NCI-H748 (cell line): Measurements from ENCODE around the gene GAGE10.

Source experiments
- DNase-seq: peaks from one replicate; lab custom pipeline; 2025; ENCODE audit not compliant: unreplicated experiment; lab: John Stamatoyannopoulos, UW

GAGE10 gene, protein sequence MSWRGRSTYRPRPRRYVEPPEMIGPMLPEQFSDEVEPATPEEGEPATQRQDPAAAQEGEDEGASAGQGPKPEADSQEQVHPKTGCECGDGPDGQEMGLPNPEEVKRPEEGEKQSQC

DNA sequence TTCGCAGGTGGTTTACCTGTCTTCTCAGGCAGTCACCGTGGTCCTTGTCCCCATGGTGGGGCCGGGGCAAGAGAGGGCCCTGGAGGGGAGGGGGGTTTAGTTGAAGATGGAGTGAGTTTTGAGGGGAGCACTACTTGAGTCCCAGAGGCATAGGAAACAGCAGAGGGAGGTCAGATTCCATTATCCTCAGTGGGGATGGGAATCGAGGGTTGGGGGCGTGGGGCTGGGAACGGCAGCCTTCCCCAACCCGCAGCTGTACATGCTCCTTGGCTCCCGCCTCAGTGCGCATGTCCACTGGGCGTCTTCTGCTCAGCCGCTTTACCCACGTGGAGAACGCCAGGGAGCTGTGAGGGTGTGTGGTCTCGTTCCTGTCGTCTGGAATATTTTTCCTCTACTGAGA lies at the start of gene GAGE10:
GAGE10 (plus strand) TSS at position 301 of the 400 bp plus-strand sequence. CDS start 1,214 bp downstream, outside the sequence.
- no peak for DNase-seq

DNA sequence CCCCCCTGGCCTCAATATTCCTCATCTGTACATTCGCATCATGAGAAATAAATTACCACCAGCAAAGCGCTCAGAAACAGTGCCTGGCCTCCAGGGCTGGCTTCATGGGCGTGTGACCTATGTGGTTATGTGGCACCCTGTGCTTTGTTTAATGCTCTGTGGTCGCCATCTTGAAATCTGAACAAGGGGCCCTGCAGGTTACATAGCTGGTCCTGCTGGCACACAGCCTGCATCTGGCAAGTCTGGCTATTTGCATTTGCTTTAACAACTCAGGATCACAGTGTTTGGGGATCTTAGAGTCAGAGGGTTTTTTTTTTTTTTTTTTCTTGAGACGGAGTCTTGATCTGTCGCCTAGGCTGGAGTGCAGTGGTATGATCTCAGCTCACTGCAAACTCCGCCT lies 48.8 kb upstream of the GAGE10 start:
- DNase-seq: no peak

DNA sequence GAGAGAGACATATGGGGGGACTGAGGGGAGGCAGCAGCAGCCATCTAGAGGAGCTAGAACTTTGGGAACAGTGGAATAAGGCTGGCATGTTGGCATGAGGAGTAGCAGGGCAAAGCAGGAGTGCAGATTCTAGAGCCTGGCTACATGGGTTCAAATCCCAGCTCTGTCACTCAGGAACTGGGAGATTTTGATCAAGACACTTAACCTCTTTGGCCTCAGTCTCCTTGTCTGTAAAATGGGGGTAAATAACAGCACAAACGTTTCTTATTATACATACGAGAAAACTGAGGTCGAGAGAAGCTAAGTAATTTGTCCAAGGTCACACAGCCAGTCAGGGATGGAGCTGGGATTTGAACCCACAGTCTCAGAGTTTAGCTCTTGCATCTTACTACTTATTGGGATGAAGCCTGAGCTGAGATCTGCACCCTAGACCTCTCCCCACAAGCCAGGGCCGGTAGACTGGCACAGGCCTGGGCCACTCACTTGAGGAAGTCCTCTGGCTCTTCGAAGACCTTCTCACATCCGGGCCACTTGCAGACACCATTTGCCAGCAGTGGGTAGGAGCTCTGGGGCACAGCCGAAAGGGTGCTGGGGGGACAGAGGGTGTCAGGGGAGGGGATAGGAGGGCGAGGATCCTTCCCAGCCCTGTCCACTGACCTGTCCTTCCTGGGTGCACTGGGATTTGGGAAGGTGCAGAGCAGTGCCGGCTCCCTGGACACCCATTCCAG lies 47.0 kb upstream of the GAGE10 start:
- no peak for DNase-seq

DNA sequence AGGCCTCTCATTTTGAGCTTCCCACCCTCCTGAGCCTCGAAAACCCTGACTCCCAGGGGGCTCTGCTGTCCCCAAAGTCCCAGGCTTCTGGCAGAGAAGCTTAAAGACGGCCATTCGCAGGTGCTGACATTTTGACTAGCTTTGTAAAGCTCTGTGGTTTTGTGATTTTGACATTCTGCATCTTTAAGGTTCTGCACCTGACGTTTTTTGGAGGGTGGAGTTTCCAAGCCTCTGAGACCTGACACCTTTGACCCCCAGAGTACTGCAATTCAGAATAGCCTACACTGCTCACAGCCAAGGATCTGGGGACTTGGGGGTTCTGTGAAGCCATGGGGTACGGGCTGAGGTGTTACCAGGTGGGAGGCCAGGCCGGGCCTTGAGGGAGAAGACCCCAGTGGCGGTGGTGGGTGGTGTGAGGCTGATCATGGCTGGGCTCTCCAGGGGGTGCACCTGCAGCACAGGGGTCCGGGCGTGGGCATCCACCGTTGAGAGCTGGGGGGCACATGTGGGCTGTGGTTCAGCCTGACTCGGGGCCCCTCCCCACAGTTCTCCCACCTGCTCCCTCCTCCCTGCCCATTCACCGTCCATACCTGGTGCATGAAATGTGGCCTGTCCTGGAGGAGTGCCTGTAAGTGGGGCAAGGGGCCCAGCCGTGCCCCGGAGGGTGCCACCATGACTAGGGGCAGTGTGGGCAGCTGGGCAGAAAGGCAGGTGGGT lies 46.2 kb upstream of the GAGE10 start:
- no peak for DNase-seq

DNA sequence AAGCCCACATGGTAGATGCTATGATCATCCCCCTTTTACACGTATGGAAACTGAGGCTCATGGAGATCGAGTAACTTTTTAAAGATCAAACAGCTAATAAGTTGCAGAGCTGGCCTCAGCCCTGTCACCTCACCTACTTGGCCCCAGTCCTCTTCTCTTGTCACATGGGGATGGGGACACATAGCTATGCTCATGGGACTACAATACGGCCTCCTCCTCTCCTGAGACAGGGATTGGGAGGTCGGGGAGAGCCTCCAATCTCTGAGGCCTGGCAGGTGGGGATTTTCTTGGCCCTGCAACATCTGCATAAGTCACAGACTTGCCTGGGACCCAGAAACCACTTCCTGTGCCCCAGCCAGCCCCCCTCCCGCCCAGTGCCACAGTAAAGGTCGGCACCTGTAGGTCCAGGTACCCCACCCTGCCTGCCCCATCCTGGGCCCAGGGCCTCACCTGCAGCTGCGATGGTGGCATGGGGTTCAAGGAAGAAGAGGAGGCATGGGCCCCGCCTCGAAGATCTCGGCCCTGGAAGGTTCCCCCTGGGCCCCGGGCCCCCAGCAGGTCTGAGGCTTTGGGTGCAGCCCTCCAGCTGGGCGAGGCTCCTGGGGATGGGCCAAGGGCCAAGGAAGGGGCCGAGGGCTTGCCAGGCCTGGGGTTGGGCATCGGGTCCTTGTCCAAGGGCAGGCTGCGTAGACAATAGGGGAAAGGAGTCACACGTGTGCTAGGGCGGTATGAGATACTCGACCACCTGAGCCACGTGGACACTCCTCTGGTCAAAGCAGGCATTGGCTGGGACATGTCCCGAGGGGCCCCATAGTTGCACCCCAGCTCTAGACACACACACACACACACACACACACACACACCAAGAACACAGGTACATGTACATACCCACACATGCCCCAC lies 45.3 kb upstream of the GAGE10 start:
- DNase-seq: no peak

DNA sequence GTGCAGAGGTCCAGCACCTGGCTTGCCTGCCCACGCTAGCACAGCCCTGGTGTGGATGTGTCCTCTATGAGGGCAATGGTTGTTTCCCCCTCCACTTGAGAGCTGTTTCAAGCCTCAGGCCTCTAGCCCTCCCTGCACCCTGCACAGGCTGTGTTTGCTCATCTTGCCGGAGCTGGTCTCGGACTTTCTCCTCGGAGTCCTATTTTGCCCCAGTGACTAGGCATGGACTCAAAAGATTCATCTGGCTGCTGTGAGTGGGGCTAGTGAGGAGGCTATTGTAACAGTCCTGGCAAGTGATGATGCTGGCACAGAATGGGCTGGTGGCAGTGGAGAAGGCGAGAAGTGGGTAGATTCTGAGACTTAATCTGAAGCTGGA lies 44.7 kb upstream of the GAGE10 start:
- DNase-seq: no peak

DNA sequence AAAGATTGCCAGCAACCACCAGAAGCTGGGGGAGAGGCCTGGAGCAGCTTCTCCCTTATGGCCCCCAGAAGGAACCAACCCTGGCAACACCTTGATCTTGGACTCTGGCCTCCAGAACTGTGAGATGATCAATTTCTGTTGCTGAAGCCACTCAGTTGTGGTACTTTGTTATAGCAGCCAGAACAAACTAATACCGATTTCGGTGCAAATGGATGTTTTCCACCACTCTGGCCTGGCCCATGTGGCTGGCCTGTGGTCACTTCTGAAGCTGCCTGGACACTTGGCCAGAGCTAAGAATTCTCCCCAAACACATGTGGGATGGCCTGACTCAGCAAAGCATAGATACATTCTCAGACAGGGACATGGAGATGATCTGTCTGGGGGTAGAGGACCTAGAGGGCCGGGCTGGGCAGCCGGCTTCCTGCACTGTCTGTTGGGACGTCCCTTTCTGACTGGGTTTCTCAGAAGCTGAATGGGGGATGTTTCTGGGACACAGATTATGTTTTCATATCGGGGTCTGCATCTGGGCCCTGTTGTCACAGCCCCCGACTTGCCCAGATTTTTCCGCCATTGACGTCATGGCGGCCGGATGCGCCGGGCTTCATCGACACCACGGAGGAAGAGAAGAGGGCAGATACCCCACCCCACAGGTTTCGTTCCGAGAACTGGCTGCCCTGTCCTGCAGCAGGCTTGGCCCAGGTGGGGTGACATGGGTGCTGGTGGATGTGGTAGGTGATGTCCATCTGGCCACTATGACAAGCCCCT lies 43.0 kb upstream of the GAGE10 start:
- DNase-seq: no peak

DNA sequence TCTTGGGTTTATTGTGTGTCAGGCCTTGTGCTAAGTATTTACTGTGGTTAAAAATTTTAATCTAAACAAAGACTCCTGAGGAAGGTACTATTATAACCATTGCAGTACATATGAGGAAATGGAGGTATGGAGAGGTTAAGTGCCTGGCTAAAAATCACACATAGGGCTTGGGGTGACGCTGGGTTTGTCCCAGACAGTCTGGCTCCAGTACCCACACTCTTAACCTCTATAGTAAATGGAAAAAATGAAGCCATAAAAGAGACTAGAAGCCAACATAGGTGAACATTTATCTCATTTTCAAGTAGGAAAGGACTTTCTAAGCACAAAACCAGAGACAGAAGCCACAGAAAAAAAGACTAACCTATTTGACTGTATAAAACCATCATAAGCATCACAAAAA lies 40.8 kb upstream of the GAGE10 start:
- no peak for DNase-seq

DNA sequence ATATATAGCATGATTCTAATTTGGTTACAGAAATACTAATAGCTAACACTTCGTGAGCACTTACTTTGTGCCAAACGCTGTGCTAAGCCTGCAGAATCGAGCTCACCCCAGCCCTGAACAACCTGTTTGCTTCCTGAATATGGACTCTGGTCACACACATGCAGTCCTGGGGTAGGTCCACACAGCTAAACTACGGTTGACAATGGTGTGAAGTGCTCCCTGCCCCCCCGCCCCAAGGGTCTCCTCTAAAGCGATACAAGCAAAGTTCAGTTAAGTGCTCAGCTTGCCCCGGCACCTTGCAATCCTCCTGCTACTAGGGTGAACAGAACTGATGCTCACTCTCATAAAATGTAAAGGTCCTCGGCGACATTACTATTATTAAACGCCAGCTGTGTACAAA lies 39.8 kb upstream of the GAGE10 start:
- no peak for DNase-seq

DNA sequence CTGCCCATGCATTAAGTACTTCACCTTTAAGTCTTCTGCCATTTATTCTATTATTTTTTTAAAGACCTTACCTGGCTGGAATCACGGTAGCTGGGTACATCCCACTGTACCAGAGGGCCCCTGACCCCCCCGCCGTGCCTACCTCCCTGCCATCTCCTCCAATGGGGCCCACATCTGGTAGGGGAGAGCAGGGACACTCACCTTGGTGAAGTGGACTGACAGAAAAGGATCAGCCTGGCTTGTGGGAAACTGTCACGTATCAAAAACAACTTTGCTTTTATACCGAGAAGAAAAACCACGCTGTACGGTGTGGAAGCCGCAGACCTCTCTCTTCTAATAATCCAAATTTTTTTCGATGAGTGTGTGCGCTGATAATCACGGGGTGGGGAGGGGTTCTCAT lies 39.0 kb upstream of the GAGE10 start, which contains the start of gene FOXP3:
FOXP3 (minus strand) TSS at position 251 of the 400 bp plus-strand sequence. CDS start 6,205 bp downstream, outside the sequence.
- DNase-seq: no peak

DNA sequence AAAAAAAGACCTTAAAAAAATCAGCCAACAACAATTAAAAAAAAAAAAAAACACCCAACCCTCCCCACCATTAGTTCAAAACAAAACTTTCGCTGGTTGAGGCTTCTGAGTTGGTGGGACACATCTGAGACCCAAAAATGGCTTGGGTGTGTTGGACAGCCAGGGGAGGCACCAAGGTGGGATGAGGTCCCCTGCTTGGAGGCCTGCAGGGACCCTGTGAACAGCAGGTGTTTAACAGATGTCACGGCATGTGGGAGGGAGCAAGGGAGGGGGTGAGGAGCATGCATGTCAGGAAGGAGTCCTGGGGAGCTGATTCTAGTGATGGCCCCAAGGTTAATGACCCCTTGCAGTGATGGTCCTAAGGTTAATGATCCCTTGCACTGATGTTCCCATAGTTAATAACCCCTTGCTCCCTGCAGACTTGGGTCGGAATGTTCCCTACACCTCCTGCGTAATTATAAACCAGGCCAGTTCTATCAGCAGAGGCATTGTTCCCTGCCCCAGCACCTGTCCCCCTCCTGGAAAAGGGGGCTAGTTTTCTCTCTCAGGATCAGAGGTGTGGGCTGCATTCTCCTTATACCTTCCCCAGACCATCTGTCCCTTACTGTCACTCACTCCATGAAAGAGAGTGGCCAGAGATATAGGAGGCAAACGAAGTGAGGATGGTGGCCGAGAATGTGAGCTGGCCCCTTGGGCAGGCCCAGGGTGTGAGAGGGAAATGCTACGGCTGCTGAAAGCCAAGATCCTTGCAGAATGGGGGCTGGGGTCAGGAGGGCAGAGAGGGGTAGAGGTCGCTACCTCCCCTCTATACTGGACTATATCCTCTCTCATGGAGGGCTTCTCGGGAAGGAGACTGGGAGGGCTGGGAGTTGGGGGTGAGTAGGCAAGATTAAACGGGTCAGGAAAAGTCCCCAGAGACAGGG lies 36.7 kb upstream of the GAGE10 start:
- no peak for DNase-seq

DNA sequence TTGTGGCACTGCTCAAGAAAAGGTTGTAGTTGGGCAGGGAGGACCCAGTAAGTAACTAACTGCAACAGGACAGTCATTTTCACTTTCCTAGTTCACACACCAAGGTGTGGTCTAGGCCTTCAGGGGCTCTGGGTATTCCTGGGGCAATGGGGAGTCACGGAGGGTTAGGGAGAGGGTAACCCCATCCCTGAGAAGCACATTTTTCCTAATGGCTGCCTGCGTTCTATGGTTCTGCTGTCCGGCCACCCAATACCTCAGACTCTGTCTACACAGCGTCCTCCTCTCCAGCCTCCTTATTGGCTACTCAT lies 34.8 kb upstream of the GAGE10 start:
- no peak for DNase-seq

DNA sequence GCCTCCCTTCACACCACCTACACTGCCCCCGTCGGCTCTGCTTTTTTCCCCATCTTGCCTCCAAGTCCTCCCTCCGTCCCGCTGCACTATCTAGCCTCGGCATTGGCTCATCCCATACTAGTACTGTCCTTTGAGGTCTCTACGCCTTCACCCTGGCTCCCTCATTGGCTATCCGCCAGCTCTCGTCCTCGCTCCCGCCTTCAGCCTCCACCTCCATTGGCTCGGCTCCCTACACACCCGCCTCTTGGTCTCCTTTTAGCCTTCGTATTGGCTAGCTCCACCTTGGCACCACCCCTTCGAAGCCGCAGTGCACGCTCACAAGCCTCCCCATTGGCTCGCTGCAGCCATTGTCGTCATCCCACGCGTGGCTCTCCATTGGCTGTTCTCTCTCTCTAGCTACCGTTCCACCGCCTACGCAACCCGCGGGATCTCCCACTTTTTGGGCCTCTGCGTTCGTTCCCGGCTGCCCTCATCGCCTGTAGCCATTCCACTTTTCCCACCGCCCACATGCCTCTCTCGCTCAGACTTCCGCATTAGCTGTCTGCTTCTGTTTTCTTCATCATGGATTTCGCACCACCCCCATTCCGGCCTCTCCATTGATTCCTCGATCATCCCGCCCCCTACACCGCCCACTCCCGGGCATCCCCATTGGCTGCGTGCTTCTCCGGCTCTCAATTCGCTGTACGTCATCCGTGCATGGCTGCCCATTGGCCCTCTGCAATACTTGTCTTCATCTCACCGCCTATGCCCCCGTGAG lies 34.3 kb upstream of the GAGE10 start:
- peak; percentile 99 for DNase-seq

DNA sequence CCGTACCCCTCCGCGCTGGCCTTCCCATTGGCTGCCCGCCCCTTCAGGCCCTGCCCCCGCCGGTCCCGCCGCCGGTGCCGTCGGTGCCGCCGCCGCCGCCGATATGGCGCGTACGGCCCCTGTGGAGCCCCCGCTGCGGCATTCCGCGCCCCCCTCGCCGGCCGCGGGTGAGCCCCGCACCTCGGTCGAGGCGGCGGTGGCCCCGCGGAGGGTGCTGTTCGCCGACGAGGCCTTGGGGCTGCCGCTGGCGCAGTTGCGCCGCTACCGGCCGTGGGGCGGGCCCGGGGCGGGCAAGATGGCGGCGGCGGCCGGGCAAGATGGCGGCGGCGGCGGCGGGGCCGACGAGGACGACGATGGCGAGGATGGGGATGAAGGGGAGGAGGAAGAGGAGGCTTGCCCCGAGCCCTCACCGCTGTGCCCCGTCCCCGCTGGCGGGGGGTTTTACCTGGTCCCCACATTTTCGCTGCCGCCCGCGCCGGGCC lies 33.6 kb upstream of the GAGE10 start, which contains the start of gene PPP1R3F:
PPP1R3F (plus strand) TSS at position 27 of the 482 bp plus-strand sequence; CDS start at position 104, 77 bp downstream.
- DNase-seq: no peak

DNA sequence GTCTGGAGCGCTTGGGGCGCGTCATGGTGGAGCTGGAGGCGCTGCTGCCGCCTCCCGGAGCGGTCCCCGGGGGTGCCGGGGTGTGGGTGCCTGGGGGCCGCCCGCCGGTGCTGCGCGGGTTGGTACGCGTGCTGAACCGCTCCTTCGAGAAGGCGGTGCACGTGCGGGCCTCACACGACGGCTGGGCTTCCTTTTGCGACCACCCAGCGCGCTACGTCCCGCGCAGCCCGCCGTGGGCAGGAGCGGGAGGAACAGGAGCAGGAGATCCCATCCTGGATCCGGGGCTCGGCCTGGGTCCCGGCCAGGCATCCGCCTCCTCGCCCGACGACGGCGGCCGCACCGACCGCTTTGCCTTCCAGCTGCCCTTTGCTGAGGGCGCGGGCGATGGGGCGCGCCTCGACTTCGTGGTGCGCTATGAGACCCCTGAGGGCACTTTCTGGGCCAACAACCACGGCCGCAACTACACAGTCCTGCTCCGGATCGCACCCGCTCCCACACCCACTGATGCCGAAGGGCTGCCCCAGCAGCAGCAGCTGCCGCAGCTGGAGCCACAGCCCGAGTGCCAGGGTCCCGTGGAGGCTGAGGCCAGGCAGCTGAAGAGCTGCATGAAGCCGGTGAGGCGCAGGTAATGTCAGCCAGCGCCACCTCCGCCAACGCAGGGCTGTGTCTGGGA lies 33.1 kb upstream of the GAGE10 start:
- no peak for DNase-seq

DNA sequence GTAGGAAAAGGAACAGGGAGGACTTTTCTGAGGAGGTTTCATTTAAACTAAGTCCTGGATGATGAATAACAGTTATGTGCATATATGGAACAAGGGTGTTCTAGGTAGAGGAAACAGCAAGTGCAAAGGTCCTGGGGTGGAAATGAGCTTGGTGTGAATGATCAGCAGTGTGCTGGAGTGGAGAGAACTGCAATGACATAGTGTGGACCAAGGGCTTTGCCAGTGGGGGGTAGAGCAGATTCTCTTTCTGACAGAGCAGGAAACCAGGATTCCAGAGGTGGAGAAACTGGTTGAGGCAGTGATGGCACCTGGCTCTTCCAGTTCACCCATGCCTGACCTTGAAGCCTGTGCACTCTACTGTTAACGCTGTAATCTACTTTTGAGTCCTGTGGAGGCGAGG lies 32.1 kb upstream of the GAGE10 start:
- DNase-seq: no peak

DNA sequence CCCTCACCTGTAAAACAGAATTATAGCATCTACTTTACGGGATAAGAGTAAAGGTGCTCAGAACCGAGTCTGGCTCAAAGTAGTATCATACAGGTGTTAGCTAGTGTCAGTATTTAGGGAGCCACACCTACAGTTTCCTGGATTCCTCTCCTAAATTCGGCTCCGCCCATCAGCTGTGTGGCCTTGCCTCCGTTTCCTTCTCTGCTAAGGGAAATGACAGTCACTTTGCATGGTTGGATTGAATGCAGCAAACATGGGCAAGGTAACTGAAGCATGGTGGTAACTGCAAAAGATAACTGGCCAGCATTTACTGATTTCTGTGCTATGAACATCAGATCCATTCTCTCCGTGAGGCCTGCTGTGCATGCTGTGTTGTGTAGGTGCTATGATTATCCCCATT lies 31.0 kb upstream of the GAGE10 start:
- DNase-seq: no peak

DNA sequence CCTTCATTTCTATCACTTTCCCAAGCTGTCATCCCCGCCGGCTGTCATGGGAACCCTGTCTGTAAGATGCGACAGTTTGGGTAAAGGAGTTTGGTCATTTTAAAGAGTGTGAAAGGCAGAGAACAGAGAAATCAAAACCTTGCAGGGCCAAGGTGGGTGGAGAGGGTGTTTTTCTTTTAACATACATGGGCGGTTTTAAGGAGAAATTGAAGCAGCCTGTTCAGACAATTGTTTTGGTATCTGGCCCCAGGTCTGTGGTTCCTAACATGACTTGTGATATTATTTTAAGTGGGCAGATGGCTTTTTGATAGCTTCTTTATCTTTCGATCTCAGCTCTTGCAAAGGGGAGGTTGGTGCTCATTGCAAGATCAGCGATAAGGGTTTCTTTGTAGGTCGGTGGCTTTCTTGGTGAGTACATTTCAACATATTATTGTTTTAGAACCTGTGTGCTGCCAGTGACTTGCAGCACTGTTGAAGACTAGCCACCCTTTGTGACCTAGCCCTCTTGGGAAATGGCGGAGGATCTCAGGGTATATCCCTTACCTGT lies 30.2 kb upstream of the GAGE10 start:
- DNase-seq: no peak
